ENCODE results near the gene DDX17.
A peak's percentile ranks its signal among the peaks of the same experiment; 100 is the strongest.

The DDX17 gene

GRCh38 chr22:38455076-38455529, 51.0 kb downstream of the DDX17 start, which contains the start of gene KCNJ4:
TSS of gene KCNJ4 (minus strand) at chr22:38455199. CDS start at chr22:38428132, 27,067 bp downstream.
- no peaks in the 10 kb centered on the region for H4K20me1 ChIP-seq (ENCODE audit: insufficient read depth)
- peaks cover 13% of the 10 kb centered on the region for H3K4me1 ChIP-seq (ENCODE audit: low read depth, poor library complexity, severe bottlenecking)
- no peak within 1 kb of the TSS for H3K4me3 ChIP-seq (IDR thresholded peaks at IDR 0.05; ENCODE audit: insufficient read depth, low read depth, low read length)
- H3K79me2 ChIP-seq (ENCODE audit: insufficient read depth, low read depth) = no peaks in the 10 kb centered on the region
- H3K36me3 ChIP-seq (ENCODE audit: insufficient read depth) = no peaks in the 10 kb centered on the region
- peak within 1 kb of the TSS; percentile 25; the same call in 1 of the 2 replicates for H3K9ac ChIP-seq
- no peak for TF ChIP-seq CTCF (conservative IDR thresholded peaks at IDR 0.05; ENCODE audit: low read depth, low read length)
- H3K4me2 ChIP-seq = peak within 1 kb of the TSS; percentile 45
- no peak within 1 kb of the TSS for H3K27ac ChIP-seq
- H3K27me3 ChIP-seq (ENCODE audit: insufficient read depth, low read depth) = peaks cover 35% of the 10 kb centered on the region; the same call in 1 of the 2 replicates
- peak within 1 kb of the TSS; percentile 79 for H2AFZ ChIP-seq (ENCODE audit: low read depth)

GRCh38 chr22:38454353-38455075, 51.6 kb downstream of the DDX17 start:
- Histone ChIP-seq H3K36me3 (ENCODE audit: insufficient read depth) (no peaks in the 10 kb centered on the region), H3K4me3 (IDR thresholded peaks at IDR 0.05; ENCODE audit: insufficient read depth, low read depth, low read length) (no peak overlapping the region), H3K27me3 (ENCODE audit: insufficient read depth, low read depth) (peaks cover 38% of the 10 kb centered on the region; the same call in 1 of the 2 replicates), H3K27ac (no peak overlapping the region), H3K79me2 (ENCODE audit: insufficient read depth, low read depth) (no peaks in the 10 kb centered on the region), H3K9ac (no peak overlapping the region), H2AFZ (ENCODE audit: low read depth) (peak overlapping the region; percentile 34; the same call in 1 of the 2 replicates), H3K4me1 (ENCODE audit: low read depth, poor library complexity, severe bottlenecking) (peaks cover 13% of the 10 kb centered on the region), H4K20me1 (ENCODE audit: insufficient read depth) (no peaks in the 10 kb centered on the region), H3K4me2 (peak overlapping the region; percentile 45; the same call in 1 of the 2 replicates)
- no peak for TF ChIP-seq CTCF (conservative IDR thresholded peaks at IDR 0.05; ENCODE audit: low read depth, low read length)

- no peaks in the 10 kb centered on the region for H4K20me1 ChIP-seq (ENCODE audit: insufficient read depth)
- TF ChIP-seq CTCF (conservative IDR thresholded peaks at IDR 0.05; ENCODE audit: low read depth, low read length) = no peak
- no peak overlapping the region for H3K4me3 ChIP-seq (IDR thresholded peaks at IDR 0.05; ENCODE audit: insufficient read depth, low read depth, low read length)
- H3K4me1 ChIP-seq (ENCODE audit: low read depth, poor library complexity, severe bottlenecking) = peaks cover 13% of the 10 kb centered on the region
- no peaks in the 10 kb centered on the region for H3K79me2 ChIP-seq (ENCODE audit: insufficient read depth, low read depth)
- no peaks in the 10 kb centered on the region for H3K36me3 ChIP-seq (ENCODE audit: insufficient read depth)
- no peak overlapping the region for H3K27ac ChIP-seq
- H3K4me2 ChIP-seq = no peak overlapping the region
- peaks cover 38% of the 10 kb centered on the region; the same call in 1 of the 2 replicates for H3K27me3 ChIP-seq (ENCODE audit: insufficient read depth, low read depth)
- H2AFZ ChIP-seq (ENCODE audit: low read depth) = no peak overlapping the region
- H3K9ac ChIP-seq = no peak overlapping the region
Observed at GRCh38 chr22:38453996-38454352, 52.1 kb downstream of the DDX17 start.

- H3K27me3 ChIP-seq (ENCODE audit: insufficient read depth, low read depth) = peaks cover 38% of the 10 kb centered on the region; the same call in 1 of the 2 replicates
Observed at GRCh38 chr22:38453066-38453672, 52.9 kb downstream of the DDX17 start.

More at GRCh38 chr22:38453066-38453672, 52.9 kb downstream of the DDX17 start:
- H3K9ac ChIP-seq = no peak overlapping the region
- no peak for TF ChIP-seq CTCF (conservative IDR thresholded peaks at IDR 0.05; ENCODE audit: low read depth, low read length)
- no peak overlapping the region for H3K4me3 ChIP-seq (IDR thresholded peaks at IDR 0.05; ENCODE audit: insufficient read depth, low read depth, low read length)
- H2AFZ ChIP-seq (ENCODE audit: low read depth) = no peak overlapping the region
- H3K4me2 ChIP-seq = no peak overlapping the region
- no peak overlapping the region for H3K27ac ChIP-seq
- H3K4me1 ChIP-seq (ENCODE audit: low read depth, poor library complexity, severe bottlenecking) = peaks cover 13% of the 10 kb centered on the region
- no peaks in the 10 kb centered on the region for H3K36me3 ChIP-seq (ENCODE audit: insufficient read depth)
- no peaks in the 10 kb centered on the region for H3K79me2 ChIP-seq (ENCODE audit: insufficient read depth, low read depth)
- H4K20me1 ChIP-seq (ENCODE audit: insufficient read depth) = no peaks in the 10 kb centered on the region
